DMS153 (cell line): ENCODE results near the gene CFAP410.
"Not testable (repeated sequence)": the region's sequence is repeated elsewhere in the genome, so short reads cannot be mapped to it uniquely, and the experiment has no call there.

Experiments used
- DNase-seq: peaks from one replicate; lab custom pipeline; 2025; lab: John Stamatoyannopoulos, UW

Gene CFAP410

GRCh38 chr21:44316277-44316900 lies 22.8 kb downstream of the CFAP410 start:
- DNase-seq = no peak

GRCh38 chr21:44315691-44316203 lies 23.4 kb downstream of the CFAP410 start:
- no peak for DNase-seq

- no peak for DNase-seq
Measured at GRCh38 chr21:44314561-44314960, 24.6 kb downstream of the CFAP410 start.

GRCh38 chr21:44314128-44314527 lies 25.1 kb downstream of the CFAP410 start:
- no peak for DNase-seq

- DNase-seq = no peak
Measured at GRCh38 chr21:44313451-44313850, 25.7 kb downstream of the CFAP410 start.

- DNase-seq = no peak
Measured at GRCh38 chr21:44312716-44313115, 26.5 kb downstream of the CFAP410 start.

GRCh38 chr21:44312089-44312488 lies 27.1 kb downstream of the CFAP410 start:
- no peak for DNase-seq

GRCh38 chr21:44310628-44311507 lies 28.3 kb downstream of the CFAP410 start:
- DNase-seq = no peak

GRCh38 chr21:44306936-44307704 lies 32.1 kb downstream of the CFAP410 start:
- no peak for DNase-seq

- DNase-seq = no peak
Measured at GRCh38 chr21:44305691-44306090, 33.5 kb downstream of the CFAP410 start.

- DNase-seq = no peak
Measured at GRCh38 chr21:44304877-44305293, 34.3 kb downstream of the CFAP410 start.

- DNase-seq = no peak
Measured at GRCh38 chr21:44304011-44304616, 35.1 kb downstream of the CFAP410 start.

- no peak for DNase-seq
Measured at GRCh38 chr21:44303490-44303981, 35.7 kb downstream of the CFAP410 start.

GRCh38 chr21:44302573-44303401 lies 36.4 kb downstream of the CFAP410 start:
- not testable (repeated sequence) for DNase-seq

GRCh38 chr21:44301961-44302406 lies 37.2 kb downstream of the CFAP410 start:
- no peak for DNase-seq

- DNase-seq = no peak
Measured at GRCh38 chr21:44301141-44301540, 38.0 kb downstream of the CFAP410 start.

GRCh38 chr21:44300262-44300959 lies 38.8 kb downstream of the CFAP410 start:
- no peak for DNase-seq

- no peak for DNase-seq
Measured at GRCh38 chr21:44299458-44300261, 39.5 kb downstream of the CFAP410 start, which contains the start of gene PFKL. PFKL (plus strand) TSS chr21:44300053; CDS start chr21:44300106, 53 bp downstream.

GRCh38 chr21:44299085-44299457 lies 40.1 kb downstream of the CFAP410 start:
- DNase-seq = no peak
